ENCODE measurements around the gene SPRR1A. TPM values are rescaled to one million over a fixed set of nuclear protein-coding genes. Genes with fewer than 3 reads are reported as not detected.

Gene SPRR1A
- total and polyA plus RNA-seq, 10 of the 15 experiments (the other 5 are each of a cell fraction or from before 2014, with no cell fraction given): not detected

DNA sequence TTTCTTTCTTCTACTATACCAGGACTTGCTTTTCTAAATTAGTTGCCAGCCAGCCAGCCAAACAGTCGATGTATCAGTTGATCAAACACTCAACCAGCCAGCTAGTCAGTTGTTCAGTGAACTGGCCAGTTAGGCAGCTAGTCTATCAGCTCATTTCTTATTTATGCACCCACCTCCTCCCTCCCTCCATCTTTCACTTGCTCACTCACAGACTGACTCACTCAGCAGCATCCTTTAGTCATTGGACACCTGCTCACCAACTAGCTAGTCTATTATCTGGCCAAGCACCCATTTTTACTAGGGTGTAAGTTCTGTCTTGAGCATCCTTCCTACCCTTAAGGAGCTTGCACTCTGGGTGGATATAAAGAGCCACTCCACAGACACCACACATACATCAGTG lies 19.3 kb upstream of the SPRR1A start (continued):
- TF ChIP-seq, protein P1, sequence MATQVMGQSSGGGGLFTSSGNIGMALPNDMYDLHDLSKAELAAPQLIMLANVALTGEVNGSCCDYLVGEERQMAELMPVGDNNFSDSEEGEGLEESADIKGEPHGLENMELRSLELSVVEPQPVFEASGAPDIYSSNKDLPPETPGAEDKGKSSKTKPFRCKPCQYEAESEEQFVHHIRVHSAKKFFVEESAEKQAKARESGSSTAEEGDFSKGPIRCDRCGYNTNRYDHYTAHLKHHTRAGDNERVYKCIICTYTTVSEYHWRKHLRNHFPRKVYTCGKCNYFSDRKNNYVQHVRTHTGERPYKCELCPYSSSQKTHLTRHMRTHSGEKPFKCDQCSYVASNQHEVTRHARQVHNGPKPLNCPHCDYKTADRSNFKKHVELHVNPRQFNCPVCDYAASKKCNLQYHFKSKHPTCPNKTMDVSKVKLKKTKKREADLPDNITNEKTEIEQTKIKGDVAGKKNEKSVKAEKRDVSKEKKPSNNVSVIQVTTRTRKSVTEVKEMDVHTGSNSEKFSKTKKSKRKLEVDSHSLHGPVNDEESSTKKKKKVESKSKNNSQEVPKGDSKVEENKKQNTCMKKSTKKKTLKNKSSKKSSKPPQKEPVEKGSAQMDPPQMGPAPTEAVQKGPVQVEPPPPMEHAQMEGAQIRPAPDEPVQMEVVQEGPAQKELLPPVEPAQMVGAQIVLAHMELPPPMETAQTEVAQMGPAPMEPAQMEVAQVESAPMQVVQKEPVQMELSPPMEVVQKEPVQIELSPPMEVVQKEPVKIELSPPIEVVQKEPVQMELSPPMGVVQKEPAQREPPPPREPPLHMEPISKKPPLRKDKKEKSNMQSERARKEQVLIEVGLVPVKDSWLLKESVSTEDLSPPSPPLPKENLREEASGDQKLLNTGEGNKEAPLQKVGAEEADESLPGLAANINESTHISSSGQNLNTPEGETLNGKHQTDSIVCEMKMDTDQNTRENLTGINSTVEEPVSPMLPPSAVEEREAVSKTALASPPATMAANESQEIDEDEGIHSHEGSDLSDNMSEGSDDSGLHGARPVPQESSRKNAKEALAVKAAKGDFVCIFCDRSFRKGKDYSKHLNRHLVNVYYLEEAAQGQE (IDR thresholded peaks at IDR 0.05; ENCODE audit: low read depth, low read length): no peak
- TF ChIP-seq CBFB (IDR thresholded peaks at IDR 0.05; ENCODE audit: low read depth) (no peak), TCF12 (IDR thresholded peaks at IDR 0.05; ENCODE audit: low read depth, low read length) (no peak), KLF5 (IDR thresholded peaks at IDR 0.05; ENCODE audit: partially characterized antibody) (no peak), HCFC1 (IDR thresholded peaks at IDR 0.05; ENCODE audit: low read length) (no peak), CREB1 (IDR thresholded peaks at IDR 0.05; ENCODE audit: low read depth) (no peak)
- TF ChIP-seq, protein P2, sequence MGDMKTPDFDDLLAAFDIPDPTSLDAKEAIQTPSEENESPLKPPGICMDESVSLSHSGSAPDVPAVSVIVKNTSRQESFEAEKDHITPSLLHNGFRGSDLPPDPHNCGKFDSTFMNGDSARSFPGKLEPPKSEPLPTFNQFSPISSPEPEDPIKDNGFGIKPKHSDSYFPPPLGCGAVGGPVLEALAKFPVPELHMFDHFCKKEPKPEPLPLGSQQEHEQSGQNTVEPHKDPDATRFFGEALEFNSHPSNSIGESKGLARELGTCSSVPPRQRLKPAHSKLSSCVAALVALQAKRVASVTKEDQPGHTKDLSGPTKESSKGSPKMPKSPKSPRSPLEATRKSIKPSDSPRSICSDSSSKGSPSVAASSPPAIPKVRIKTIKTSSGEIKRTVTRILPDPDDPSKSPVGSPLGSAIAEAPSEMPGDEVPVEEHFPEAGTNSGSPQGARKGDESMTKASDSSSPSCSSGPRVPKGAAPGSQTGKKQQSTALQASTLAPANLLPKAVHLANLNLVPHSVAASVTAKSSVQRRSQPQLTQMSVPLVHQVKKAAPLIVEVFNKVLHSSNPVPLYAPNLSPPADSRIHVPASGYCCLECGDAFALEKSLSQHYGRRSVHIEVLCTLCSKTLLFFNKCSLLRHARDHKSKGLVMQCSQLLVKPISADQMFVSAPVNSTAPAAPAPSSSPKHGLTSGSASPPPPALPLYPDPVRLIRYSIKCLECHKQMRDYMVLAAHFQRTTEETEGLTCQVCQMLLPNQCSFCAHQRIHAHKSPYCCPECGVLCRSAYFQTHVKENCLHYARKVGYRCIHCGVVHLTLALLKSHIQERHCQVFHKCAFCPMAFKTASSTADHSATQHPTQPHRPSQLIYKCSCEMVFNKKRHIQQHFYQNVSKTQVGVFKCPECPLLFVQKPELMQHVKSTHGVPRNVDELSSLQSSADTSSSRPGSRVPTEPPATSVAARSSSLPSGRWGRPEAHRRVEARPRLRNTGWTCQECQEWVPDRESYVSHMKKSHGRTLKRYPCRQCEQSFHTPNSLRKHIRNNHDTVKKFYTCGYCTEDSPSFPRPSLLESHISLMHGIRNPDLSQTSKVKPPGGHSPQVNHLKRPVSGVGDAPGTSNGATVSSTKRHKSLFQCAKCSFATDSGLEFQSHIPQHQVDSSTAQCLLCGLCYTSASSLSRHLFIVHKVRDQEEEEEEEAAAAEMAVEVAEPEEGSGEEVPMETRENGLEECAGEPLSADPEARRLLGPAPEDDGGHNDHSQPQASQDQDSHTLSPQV (IDR thresholded peaks at IDR 0.05): no peak

All from GM12878 (cell line).